HepG2 (cell line): ENCODE data around the gene GEMIN8. TPM values are rescaled to one million over a fixed set of nuclear protein-coding genes. Genes with fewer than 3 reads are reported as not detected.

Experiments
- ATAC-seq: fragments of 200-7000 bp; cut with Tn5 transposase; 3 replicates; pipeline ENCODE4 v1.9.1; 2020; ENCODE audit warnings: mild to moderate bottlenecking, moderate library complexity
- BruUV-seq: library from RNA; stranded (reverse); fragments of 400-500 nt; replicated peaks from 2 replicates; lab custom pipeline; 2021; lab: Mats Ljungman, UMichigan
- CTCF ChIA-PET: fragments of 300-600 bp; formaldehyde crosslinking; extraction: SDS; loops from one replicate; lab custom pipeline; 2021; ENCODE audit warnings: low total read pairs, inconsistent platforms, low intra/inter-chr PET ratio; lab: Yijun Ruan, JAX
- POLR2A ChIA-PET: fragments of 350-600 bp; sonication (Branson Sonifier 250); formaldehyde crosslinking; loops from one replicate; lab custom pipeline; 2020; ENCODE audit warnings: antibody characterized with exemption, inconsistent platforms; lab: Yijun Ruan, JAX
- DNase-seq: peaks from one replicate; pipeline ENCODE4 v3.0.0-alpha.2; 2015; ENCODE audit warnings: low spot score
- FAIRE-seq: peaks from 3 replicates; lab custom pipeline; 2011; peaks lifted over from hg19 to GRCh38; lab: Jason Lieb, UNC
- H2AFZ ChIP-seq: one replicate; pipeline ENCODE4 v1.6.1; 2011; ENCODE audit warnings: low read length, inconsistent platforms
- H3K27ac ChIP-seq: fragments of 300-600 bp; 3 replicates; pipeline ENCODE4 v1.8.0; 2011; ENCODE audit warnings: mixed run types, mild to moderate bottlenecking, mixed read lengths, low read length, inconsistent platforms; ENCODE audit not compliant: insufficient read depth; ENCODE audit errors: extremely low read length
- H3K27me3 ChIP-seq, 2 experiments: fragments of 200-600 bp in 1 of 2; 2 replicates in 1 of 2; 3 replicates in 1 of 2; pipeline versions ENCODE4 v1.6.0 to v1.8.0; 2011; ENCODE audit warnings: low read length in 2 of 2, mild to moderate bottlenecking in 2 of 2, moderate library complexity in 2 of 2, inconsistent platforms in 1 of 2; ENCODE audit not compliant: insufficient read depth in 2 of 2, control insufficient read depth in 1 of 2
- H3K36me3 ChIP-seq, 2 experiments: fragments of 200-600 bp in 1 of 2; replicated peaks in 1 of 2; 2 replicates in 1 of 2; 3 replicates in 1 of 2; pipeline versions ENCODE4 v1.5.1 to v1.8.0; 2011; ENCODE audit warnings: low read length in 2 of 2, inconsistent platforms in 1 of 2; ENCODE audit not compliant: insufficient read depth in 2 of 2, control insufficient read depth in 1 of 2
- H3K4me1 ChIP-seq: 2 replicates; pipeline ENCODE4 v1.5.1; 2012; ENCODE audit warnings: low read length, inconsistent platforms; ENCODE audit not compliant: insufficient read depth
- H3K4me2 ChIP-seq: 2 replicates; pipeline ENCODE4 v1.6.0; 2011; ENCODE audit warnings: low read depth, low read length, inconsistent platforms
- H3K4me3 ChIP-seq, 3 experiments: fragments of 200-600 bp in 1 of 3; sonication (generic), shearing (Covaris generic) in 1 of 3; replicated peaks in 1 of 3; 2 replicates each; pipeline ENCODE4 v1.5.1; 2011 to 2016; ENCODE audit warnings: low read length in 3 of 3, inconsistent platforms in 2 of 3, low read depth in 2 of 3, mild to moderate bottlenecking in 2 of 3, control low read depth in 1 of 3, mixed read lengths in 1 of 3; ENCODE audit not compliant: insufficient read depth in 1 of 3
- H3K79me2 ChIP-seq: one replicate; pipeline ENCODE4 v1.6.1; 2011; ENCODE audit warnings: low read length, inconsistent platforms; ENCODE audit not compliant: insufficient read depth
- H3K9ac ChIP-seq: 2 replicates; pipeline ENCODE4 v1.6.0; 2011; ENCODE audit warnings: mild to moderate bottlenecking, low read depth, low read length, inconsistent platforms; ENCODE audit not compliant: insufficient read depth
- H3K9me3 ChIP-seq: 2 replicates; pipeline ENCODE4 v1.5.1; 2012; ENCODE audit warnings: mild to moderate bottlenecking, low read length
- H4K20me1 ChIP-seq: 2 replicates; pipeline ENCODE4 v1.6.0; 2011; ENCODE audit warnings: inconsistent platforms, mild to moderate bottlenecking, low read length, moderate library complexity; ENCODE audit not compliant: insufficient read depth
- BCL3 ChIP-seq: sonication (generic); formaldehyde crosslinking; IDR thresholded peaks from 2 replicates; pipeline ENCODE4 v1.5.1; 2020; ENCODE audit warnings: mild to moderate bottlenecking, missing genetic modification reagents, moderate library complexity
- ETS1 ChIP-seq: sonication (generic); formaldehyde crosslinking; IDR thresholded peaks from 2 replicates; pipeline ENCODE4 v1.4.0; 2020; ENCODE audit warnings: missing genetic modification reagents
- GATAD2A ChIP-seq: IDR thresholded peaks from 2 replicates; pipeline ENCODE4 v1.6.1; 2016
- ZBTB39 ChIP-seq: sonication (generic); formaldehyde crosslinking; IDR thresholded peaks from 2 replicates; pipeline ENCODE4 v1.5.0; 2020; ENCODE audit warnings: missing genetic modification reagents
- ZMYM2 ChIP-seq: sonication (generic); formaldehyde crosslinking; IDR thresholded peaks from 2 replicates; pipeline ENCODE4 v1.8.0; 2022; ENCODE audit warnings: mild to moderate bottlenecking, missing genetic modification reagents
- ZNF143 ChIP-seq: sonication (generic); formaldehyde crosslinking; IDR thresholded peaks from 2 replicates; pipeline ENCODE4 v1.4.0; 2020; ENCODE audit warnings: missing genetic modification reagents
- ZNF329 ChIP-seq: sonication (generic); formaldehyde crosslinking; IDR thresholded peaks from 2 replicates; pipeline ENCODE4 v1.9.0; 2021; ENCODE audit warnings: low read depth, mild to moderate bottlenecking, missing genetic modification reagents
- ZNF550 ChIP-seq: sonication (generic); formaldehyde crosslinking; IDR thresholded peaks from 2 replicates; pipeline ENCODE4 v1.4.0; 2020; ENCODE audit warnings: mild to moderate bottlenecking, missing genetic modification reagents, borderline replicate concordance
- ZNF569 ChIP-seq: sonication (generic); formaldehyde crosslinking; IDR thresholded peaks from 2 replicates; pipeline ENCODE4 v1.5.0; 2020; ENCODE audit warnings: mild to moderate bottlenecking, missing genetic modification reagents, moderate library complexity, borderline replicate concordance
- ZSCAN30 ChIP-seq: sonication (generic); formaldehyde crosslinking; IDR thresholded peaks from 2 replicates; pipeline ENCODE4 v1.5.0; 2020; ENCODE audit warnings: mild to moderate bottlenecking, missing genetic modification reagents
- in situ Hi-C: cut with HindIII; loops from 2 replicates; pipeline ENCODE4 v1.10.0; 2017; ENCODE audit warnings: low pct_unique_long_range_greater_than_20kb; ENCODE audit not compliant: extremely low pct_ligation_motif_present
- intact Hi-C: fragments of 100-400 bp; cut with micrococcal nuclease; formaldehyde crosslinking; loops from one replicate; pipeline ENCODE4 v1.10.0; 2022; ENCODE audit not compliant: unreplicated experiment
- polyA plus RNA-seq, 8 experiments: library from polyadenylated mRNA; depleted of rRNA in 3 of 8; stranded (reverse) in 7 of 8; unstranded in 1 of 8; fragments of >200 nt; fragmentation: Illumina TruSeq in 4 of 8; extraction: Trizol in 4 of 8; gene quantifications; 2 replicates each; pipeline versions ENCODE4 v1.2.1 to v1.2.3, GENCODE V29; 2011 to 2016; ENCODE audit warnings: low read depth in 4 of 8, missing spikeins in 1 of 8, mixed read lengths in 1 of 8; ENCODE audit not compliant: insufficient read depth in 1 of 8
- total RNA-seq, 5 experiments: library from RNA; depleted of rRNA; stranded (reverse); fragments of >200 nt; fragmentation: Illumina TruSeq; extraction: Trizol; gene quantifications; 2 replicates each; pipeline ENCODE4 v1.2.3, GENCODE V29; 2016; ENCODE audit warnings: low read depth in 1 of 5

GEMIN8 gene
- total and polyA plus RNA-seq, 2 of the 13 experiments (the other 11 are each of a cell fraction or from before 2014, with no cell fraction given), result 9.7 to 23.7 TPM

- no TSS peak for BruUV-seq
- no peaks in the 10 kb centered on the region for H3K4me1 ChIP-seq
- H3K9me3 ChIP-seq, result no peaks in the 10 kb centered on the region
- H3K27ac ChIP-seq, result no peak overlapping the region
- no peak for FAIRE-seq
- H4K20me1 ChIP-seq, result no peaks in the 10 kb centered on the region
- no peak overlapping the region for H3K4me2 ChIP-seq
- CTCF ChIA-PET, result no interaction called here
- POLR2A ChIA-PET, result no interaction called here
- H3K4me3 ChIP-seq, result no peak overlapping the region
- no peaks in the 10 kb centered on the region for H3K79me2 ChIP-seq
- no peak for ATAC-seq
- no peak overlapping the region for H3K9ac ChIP-seq
- H2AFZ ChIP-seq, result no peak overlapping the region
- H3K27me3 ChIP-seq, result no peaks in the 10 kb centered on the region
- in situ Hi-C loops (no loop called here), intact Hi-C loops (no loop called here)
- H3K36me3 ChIP-seq, result no peaks in the 10 kb centered on the region
- no peak for TF ChIP-seq ZSCAN30 (CRISPR knock-in tag)
- TF ChIP-seq ZNF569, result no peak
- TF ChIP-seq ZNF550 (CRISPR knock-in tag), result no peak
- no peak for TF ChIP-seq ETS1 (CRISPR knock-in tag)
- TF ChIP-seq ZNF143, result no peak
- no peak for TF ChIP-seq ZBTB39 (CRISPR knock-in tag)
- TF ChIP-seq BCL3 (CRISPR knock-in tag), result no peak
- TF ChIP-seq GATAD2A (CRISPR knock-in tag), result no peak
- no peak for TF ChIP-seq ZMYM2 (CRISPR knock-in tag)
- no peak for TF ChIP-seq ZNF329 (CRISPR knock-in tag)
- DNase-seq, result no peak
Observed at GRCh38 chrX:14022019-14022418, 7.7 kb downstream of the GEMIN8 start.
